ENCODE measurements around the gene DNAJC2.
"Not testable (repeated sequence)": the region's sequence is repeated elsewhere in the genome, so short reads cannot be mapped to it uniquely, and the experiment has no call there.

DNAJC2 gene

DNA sequence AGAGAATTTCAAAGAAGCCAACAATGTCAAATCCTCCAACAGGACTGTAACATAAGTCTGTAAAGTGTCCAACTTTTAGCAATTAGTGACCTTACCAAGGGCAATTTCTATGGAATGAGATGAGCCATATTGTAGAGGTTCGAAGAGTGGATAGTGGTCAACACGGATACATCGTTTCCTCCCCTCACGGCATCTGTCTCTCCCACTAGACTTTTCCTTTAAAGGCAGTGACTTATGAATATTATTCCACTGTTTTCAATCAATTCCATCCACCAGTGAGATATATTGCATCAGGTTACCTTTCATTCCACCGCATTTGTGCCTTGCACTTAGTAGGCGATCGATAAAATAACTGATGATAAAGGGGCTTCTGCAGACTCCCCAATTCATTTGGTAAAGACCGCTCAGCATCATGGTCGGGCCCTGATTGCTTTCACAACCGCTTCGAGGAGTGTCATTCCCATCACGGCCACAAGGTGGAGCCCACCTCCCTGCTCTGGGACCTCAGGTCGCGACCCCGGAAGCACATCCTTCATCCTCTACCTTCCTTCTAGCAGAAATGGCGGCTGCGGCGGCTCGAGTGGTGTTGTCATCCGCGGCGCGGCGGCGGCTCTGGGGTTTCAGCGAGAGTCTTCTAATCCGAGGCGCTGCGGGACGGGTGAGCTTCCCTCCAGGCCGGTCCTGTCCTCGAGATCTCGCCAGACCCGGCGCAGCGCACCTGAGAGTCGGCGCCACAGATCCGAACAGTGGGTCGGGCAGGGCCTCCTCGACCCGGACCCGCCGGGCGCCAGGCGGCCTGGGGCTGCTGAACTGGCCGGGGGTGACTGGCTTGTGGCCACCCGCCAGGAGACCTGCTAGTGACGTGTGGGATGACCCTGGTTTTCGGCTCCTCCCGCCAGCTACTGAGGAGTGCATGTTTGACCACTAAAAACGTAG, 47.4 kb downstream of the DNAJC2 start, which contains the start of gene PMPCB:
TSS of gene PMPCB (plus strand) at position 535 of the 936 bp plus-strand sequence. CDS start at position 560, 25 bp downstream.
- Histone ChIP-seq H3K36me3 (ENCODE audit: control insufficient read depth in 2 of 2, insufficient read depth in 2 of 2, low read length in 2 of 2) (peaks cover 9 to 17% of the 10 kb centered on the region in 2 donors), H3K27ac (ENCODE audit: low read length) (peak within 1 kb of the TSS; percentile 80), H3K9ac (ENCODE audit: low read length in 2 of 2) (peak within 1 kb of the TSS; percentile 78 to 87), H3K27me3 (ENCODE audit: control insufficient read depth in 1 of 2, insufficient read depth in 2 of 2, low read length in 2 of 2) (no peaks in the 10 kb centered on the region), H3K9me3 (ENCODE audit: control insufficient read depth in 2 of 2, low read length in 2 of 2) (no peaks in the 10 kb centered on the region), H3K4me1 (ENCODE audit: control insufficient read depth, insufficient read depth, low read length) (peaks cover 16% of the 10 kb centered on the region), H3K4me3 (ENCODE audit: low read length in 2 of 2) (peak within 1 kb of the TSS; percentile 87 to 88)

DNA sequence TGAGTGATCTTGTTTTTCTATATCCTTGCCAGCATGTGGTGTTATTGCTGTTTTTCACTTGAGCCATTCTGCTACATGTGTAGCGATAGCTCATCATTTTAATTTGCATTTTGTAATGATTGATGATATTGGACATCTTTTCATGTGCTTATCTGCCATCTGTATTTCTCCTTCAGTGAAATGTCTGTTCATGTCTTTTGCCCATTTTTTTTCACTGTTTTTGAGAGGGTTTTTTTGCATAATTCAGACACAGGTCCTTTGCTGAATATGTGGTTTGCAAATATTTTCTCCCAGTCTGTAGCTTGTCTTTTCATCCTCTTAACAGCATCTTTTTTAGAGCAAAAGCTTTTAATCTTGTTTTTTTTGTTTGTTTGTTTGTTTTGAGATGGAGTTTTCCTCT, 51.0 kb downstream of the DNAJC2 start:
- H3K27me3 ChIP-seq (ENCODE audit: control insufficient read depth in 1 of 2, insufficient read depth in 2 of 2, low read length in 2 of 2) = no peaks in the 10 kb centered on the region
- no peak overlapping the region for H3K4me3 ChIP-seq (ENCODE audit: low read length in 2 of 2)
- no peaks in the 10 kb centered on the region for H3K36me3 ChIP-seq (ENCODE audit: control insufficient read depth in 2 of 2, insufficient read depth in 2 of 2, low read length in 2 of 2)
- no peak overlapping the region for H3K9ac ChIP-seq (ENCODE audit: low read length in 2 of 2)
- no peak overlapping the region for H3K27ac ChIP-seq (ENCODE audit: low read length)
- H3K4me1 ChIP-seq (ENCODE audit: control insufficient read depth, insufficient read depth, low read length) = peaks cover 13% of the 10 kb centered on the region
- no peaks in the 10 kb centered on the region for H3K9me3 ChIP-seq (ENCODE audit: control insufficient read depth in 2 of 2, low read length in 2 of 2)

DNA sequence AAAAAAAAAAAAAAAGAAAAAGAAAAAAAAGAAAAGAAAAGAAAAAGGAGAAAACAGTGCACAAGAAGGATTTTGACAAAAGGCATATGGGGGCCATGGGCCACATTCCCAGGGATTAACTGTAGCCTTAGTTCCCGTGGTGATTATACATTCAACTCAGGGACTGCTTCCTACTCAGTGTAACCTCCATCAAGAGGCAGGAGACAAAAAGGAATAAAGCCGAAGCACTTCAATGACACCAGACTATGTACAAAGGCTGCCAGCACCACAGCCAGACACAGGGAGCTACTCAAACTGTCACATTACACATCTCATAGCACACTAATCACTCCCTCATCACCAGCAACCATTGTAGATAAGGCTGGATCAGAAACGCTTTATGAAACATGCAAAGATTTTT, 52.4 kb downstream of the DNAJC2 start:
- no peak overlapping the region for H3K4me3 ChIP-seq (ENCODE audit: low read length in 2 of 2)
- H3K27ac ChIP-seq (ENCODE audit: low read length) = no peak overlapping the region
- H3K36me3 ChIP-seq (ENCODE audit: control insufficient read depth in 2 of 2, insufficient read depth in 2 of 2, low read length in 2 of 2) = no peaks in the 10 kb centered on the region
- H3K9me3 ChIP-seq (ENCODE audit: control insufficient read depth in 2 of 2, low read length in 2 of 2) = no peaks in the 10 kb centered on the region
- no peak overlapping the region for H3K9ac ChIP-seq (ENCODE audit: low read length in 2 of 2)
- peaks cover 4% of the 10 kb centered on the region for H3K4me1 ChIP-seq (ENCODE audit: control insufficient read depth, insufficient read depth, low read length)
- H3K27me3 ChIP-seq (ENCODE audit: control insufficient read depth in 1 of 2, insufficient read depth in 2 of 2, low read length in 2 of 2) = no peaks in the 10 kb centered on the region

DNA sequence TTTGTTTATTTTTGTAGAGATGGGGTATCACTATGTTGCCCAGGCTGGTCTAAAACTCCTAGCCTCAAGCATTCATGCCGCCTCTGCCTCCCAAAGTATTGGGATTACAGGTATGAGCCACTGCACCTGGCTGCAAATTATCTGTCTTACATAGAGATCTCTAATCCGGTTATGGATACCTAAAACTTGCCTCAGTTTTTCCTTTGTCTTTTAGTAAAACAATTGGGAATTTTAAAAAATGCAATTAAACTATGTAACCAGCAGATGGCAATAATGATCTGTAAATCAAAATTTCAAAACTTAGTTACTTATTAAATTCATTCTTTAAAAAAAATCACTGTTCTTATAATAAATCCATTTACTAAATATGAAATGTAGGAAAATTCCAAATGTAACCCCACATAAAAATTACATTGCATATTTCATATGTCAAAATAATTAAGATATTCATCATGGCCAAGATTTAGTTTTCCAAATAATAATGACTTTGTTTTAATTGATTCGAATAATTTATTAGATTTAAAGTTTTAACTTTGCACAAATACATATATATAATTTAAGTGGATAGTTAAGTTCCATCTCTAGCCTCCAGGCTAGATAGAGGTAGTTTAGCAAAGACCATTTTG, 61.7 kb downstream of the DNAJC2 start:
- H3K9ac ChIP-seq (ENCODE audit: low read length in 2 of 2); H3K27me3 ChIP-seq (ENCODE audit: control insufficient read depth in 1 of 2, insufficient read depth in 2 of 2, low read length in 2 of 2); H3K4me1 ChIP-seq (ENCODE audit: control insufficient read depth, insufficient read depth, low read length); H3K4me3 ChIP-seq (ENCODE audit: low read length in 2 of 2); H3K27ac ChIP-seq (ENCODE audit: low read length); H3K9me3 ChIP-seq (ENCODE audit: control insufficient read depth in 2 of 2, low read length in 2 of 2); H3K36me3 ChIP-seq (ENCODE audit: control insufficient read depth in 2 of 2, insufficient read depth in 2 of 2, low read length in 2 of 2): not testable (repeated sequence)

DNA sequence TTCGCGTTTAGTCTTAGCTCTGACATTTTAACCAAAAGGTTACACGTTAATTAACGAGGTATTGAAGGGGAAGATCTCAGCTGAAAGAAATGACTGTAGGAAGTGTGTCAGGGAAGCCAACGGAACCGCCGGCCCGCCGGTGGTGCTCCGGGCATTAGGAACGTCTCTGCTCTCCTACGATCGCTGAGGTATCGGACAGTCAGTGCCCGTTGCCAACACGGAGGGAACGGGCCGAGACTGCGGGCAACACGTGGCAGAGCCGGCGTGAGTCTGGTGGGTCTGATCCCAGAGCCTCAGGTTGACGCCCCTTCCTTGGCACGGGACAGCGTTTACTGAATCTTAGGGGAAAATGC, 63.8 kb downstream of the DNAJC2 start:
- H3K4me1 ChIP-seq (ENCODE audit: control insufficient read depth, insufficient read depth, low read length); H3K9me3 ChIP-seq (ENCODE audit: control insufficient read depth in 2 of 2, low read length in 2 of 2); H3K36me3 ChIP-seq (ENCODE audit: control insufficient read depth in 2 of 2, insufficient read depth in 2 of 2, low read length in 2 of 2); H3K27me3 ChIP-seq (ENCODE audit: control insufficient read depth in 1 of 2, insufficient read depth in 2 of 2, low read length in 2 of 2); H3K27ac ChIP-seq (ENCODE audit: low read length): not testable (repeated sequence)
- H3K4me3 ChIP-seq (ENCODE audit: low read length in 2 of 2) = peak overlapping the region; percentile 73 to 74
- H3K9ac ChIP-seq (ENCODE audit: low read length in 2 of 2) = peak overlapping the region in 1 of 2 donors; percentile 42

DNA sequence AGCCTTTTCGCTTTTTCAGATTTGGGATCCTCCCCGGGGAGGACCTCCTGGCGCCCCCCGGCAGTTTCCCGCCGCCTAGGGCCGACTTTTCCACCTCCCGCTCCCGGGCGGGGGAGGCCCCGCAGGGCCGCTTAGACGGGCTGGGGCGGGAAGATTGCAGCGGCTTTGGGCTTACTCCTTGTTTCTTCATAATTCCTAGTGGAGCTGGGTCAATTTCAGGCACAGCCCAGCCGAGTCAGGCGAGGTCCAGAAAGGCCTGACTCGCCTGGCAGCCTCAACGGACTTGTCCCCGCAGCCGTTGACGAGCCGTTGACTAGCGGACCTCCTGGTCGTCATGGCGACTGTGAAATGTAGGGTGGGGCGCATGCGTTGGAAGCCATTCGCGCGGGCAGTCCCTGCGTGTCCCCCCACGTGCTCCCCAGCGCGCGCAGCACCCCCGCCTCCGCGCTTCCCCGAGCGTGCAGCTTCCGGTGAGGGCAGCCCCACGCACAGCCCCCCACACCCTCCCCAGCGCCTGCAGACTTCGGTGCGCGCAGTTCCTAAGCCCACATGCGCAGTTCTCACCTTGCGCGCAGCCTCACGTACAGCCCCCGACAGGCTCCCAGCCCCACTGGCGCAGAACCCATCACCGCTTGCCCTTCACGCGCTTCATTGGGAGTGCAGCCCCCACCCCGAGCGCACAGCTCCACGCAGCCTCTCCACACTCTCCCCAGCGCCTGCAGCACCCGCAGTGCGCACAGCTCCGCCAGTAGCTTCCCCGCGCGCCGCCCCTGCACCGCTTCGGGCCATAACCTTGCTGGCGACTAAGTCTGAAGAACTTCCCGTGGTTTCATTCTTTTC, 64.4 kb downstream of the DNAJC2 start:
- Histone ChIP-seq H3K9ac (ENCODE audit: low read length in 2 of 2) (peak overlapping the region; percentile 59 to 64), H3K4me3 (ENCODE audit: low read length in 2 of 2) (peak overlapping the region; percentile 73 to 74)
- not testable (repeated sequence) for H3K36me3 ChIP-seq (ENCODE audit: control insufficient read depth in 2 of 2, insufficient read depth in 2 of 2, low read length in 2 of 2); H3K27me3 ChIP-seq (ENCODE audit: control insufficient read depth in 1 of 2, insufficient read depth in 2 of 2, low read length in 2 of 2); H3K4me1 ChIP-seq (ENCODE audit: control insufficient read depth, insufficient read depth, low read length); H3K9me3 ChIP-seq (ENCODE audit: control insufficient read depth in 2 of 2, low read length in 2 of 2); H3K27ac ChIP-seq (ENCODE audit: low read length)

DNA sequence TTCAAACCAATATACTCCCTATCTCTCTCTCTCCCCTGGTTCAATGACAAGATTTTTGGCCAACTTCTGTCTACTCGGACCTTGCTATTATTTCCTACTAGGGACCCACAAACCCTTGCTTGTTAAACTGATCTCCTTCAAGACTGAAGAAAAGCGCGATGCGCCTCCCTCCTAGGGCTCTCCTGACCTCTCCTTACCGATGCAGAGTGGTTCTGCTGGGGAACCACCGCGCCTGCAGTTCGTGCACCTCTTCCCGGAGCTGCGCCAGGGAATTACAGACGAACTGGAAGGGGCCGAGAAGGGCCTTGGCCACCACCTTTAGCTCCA, 65.0 kb downstream of the DNAJC2 start:
- H3K27ac ChIP-seq (ENCODE audit: low read length); H3K36me3 ChIP-seq (ENCODE audit: control insufficient read depth in 2 of 2, insufficient read depth in 2 of 2, low read length in 2 of 2); H3K27me3 ChIP-seq (ENCODE audit: control insufficient read depth in 1 of 2, insufficient read depth in 2 of 2, low read length in 2 of 2); H3K4me1 ChIP-seq (ENCODE audit: control insufficient read depth, insufficient read depth, low read length); H3K9me3 ChIP-seq (ENCODE audit: control insufficient read depth in 2 of 2, low read length in 2 of 2): not testable (repeated sequence)
- Histone ChIP-seq H3K4me3 (ENCODE audit: low read length in 2 of 2) (peak overlapping the region; percentile 73 to 74), H3K9ac (ENCODE audit: low read length in 2 of 2) (peak overlapping the region; percentile 59 to 64)

DNA sequence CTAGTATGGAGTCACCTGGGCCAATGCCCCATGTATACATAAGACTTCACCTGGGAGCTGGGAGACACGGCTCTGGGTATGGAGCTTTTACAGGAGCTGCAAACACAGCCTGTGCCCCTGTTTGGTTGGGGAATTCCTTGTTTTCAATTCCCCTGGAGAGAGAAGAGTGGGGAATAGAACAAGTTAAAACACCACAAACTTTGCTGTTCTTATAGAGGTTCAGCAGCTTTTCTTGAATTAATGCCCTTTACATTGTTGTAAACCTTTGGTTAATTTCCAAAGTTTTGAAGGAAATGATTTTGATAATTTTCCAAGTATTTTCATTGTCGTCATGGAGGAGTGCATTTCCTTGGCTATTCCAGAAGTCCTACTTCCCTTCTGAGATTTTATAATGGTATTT, 66.4 kb downstream of the DNAJC2 start:
- not testable (repeated sequence) for H3K4me3 ChIP-seq (ENCODE audit: low read length in 2 of 2); H3K4me1 ChIP-seq (ENCODE audit: control insufficient read depth, insufficient read depth, low read length); H3K9ac ChIP-seq (ENCODE audit: low read length in 2 of 2); H3K36me3 ChIP-seq (ENCODE audit: control insufficient read depth in 2 of 2, insufficient read depth in 2 of 2, low read length in 2 of 2); H3K27me3 ChIP-seq (ENCODE audit: control insufficient read depth in 1 of 2, insufficient read depth in 2 of 2, low read length in 2 of 2); H3K27ac ChIP-seq (ENCODE audit: low read length); H3K9me3 ChIP-seq (ENCODE audit: control insufficient read depth in 2 of 2, low read length in 2 of 2)

DNA sequence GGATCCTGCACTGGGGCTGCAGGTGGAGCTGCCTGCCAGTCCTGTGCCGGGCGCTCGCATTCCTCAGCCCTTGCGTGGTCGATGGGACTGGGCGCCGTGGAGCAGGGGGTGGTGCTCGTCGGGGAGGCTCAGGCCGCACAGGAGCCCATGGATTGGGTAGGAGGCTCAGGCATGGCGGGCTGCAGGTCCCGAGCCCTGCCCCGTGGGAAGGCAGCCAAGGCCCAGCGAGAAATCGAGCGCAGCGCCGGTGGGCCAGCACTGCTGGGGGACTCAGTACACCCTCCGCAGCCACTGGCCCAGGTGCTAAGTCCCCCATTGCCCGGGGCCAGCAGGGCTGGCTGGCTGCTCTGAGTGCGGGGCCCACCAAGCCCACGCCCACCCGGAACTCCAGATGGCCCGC, 69.7 kb downstream of the DNAJC2 start:
- H3K4me1 ChIP-seq (ENCODE audit: control insufficient read depth, insufficient read depth, low read length); H3K9ac ChIP-seq (ENCODE audit: low read length in 2 of 2); H3K27me3 ChIP-seq (ENCODE audit: control insufficient read depth in 1 of 2, insufficient read depth in 2 of 2, low read length in 2 of 2); H3K9me3 ChIP-seq (ENCODE audit: control insufficient read depth in 2 of 2, low read length in 2 of 2); H3K27ac ChIP-seq (ENCODE audit: low read length); H3K4me3 ChIP-seq (ENCODE audit: low read length in 2 of 2); H3K36me3 ChIP-seq (ENCODE audit: control insufficient read depth in 2 of 2, insufficient read depth in 2 of 2, low read length in 2 of 2): not testable (repeated sequence)

DNA sequence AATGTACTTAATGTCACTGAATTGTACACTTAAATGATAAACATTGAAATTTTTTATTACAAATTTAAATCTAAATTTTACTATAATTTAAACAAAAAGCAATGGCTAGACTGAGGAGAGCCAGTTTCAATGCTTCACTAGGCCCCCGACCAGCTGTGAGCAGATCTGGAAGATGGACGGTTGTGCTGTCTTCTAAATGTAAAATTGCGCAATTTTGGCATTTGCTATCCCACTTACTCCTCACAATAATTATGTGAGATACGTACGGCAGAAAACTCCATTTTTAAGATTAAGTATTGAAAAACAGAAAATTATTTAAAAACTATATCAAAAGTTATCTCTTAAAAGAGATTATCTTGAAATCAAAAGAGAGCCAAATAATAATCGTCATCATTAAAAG, 71.2 kb downstream of the DNAJC2 start:
- not testable (repeated sequence) for H3K9ac ChIP-seq (ENCODE audit: low read length in 2 of 2); H3K9me3 ChIP-seq (ENCODE audit: control insufficient read depth in 2 of 2, low read length in 2 of 2); H3K4me3 ChIP-seq (ENCODE audit: low read length in 2 of 2)

More for the DNA sequence above, 71.2 kb downstream of the DNAJC2 start:
- H3K27me3 ChIP-seq (ENCODE audit: control insufficient read depth in 1 of 2, insufficient read depth in 2 of 2, low read length in 2 of 2); H3K27ac ChIP-seq (ENCODE audit: low read length); H3K36me3 ChIP-seq (ENCODE audit: control insufficient read depth in 2 of 2, insufficient read depth in 2 of 2, low read length in 2 of 2); H3K4me1 ChIP-seq (ENCODE audit: control insufficient read depth, insufficient read depth, low read length): not testable (repeated sequence)
